Measurements from ENCODE around the gene CHD1.

The CHD1 gene

GRCh38 chr5:98847054-98847453, 81.8 kb downstream of the CHD1 start:
- no peak overlapping the region for H3K4me3 ChIP-seq (ENCODE audit: low read length)
- no peak overlapping the region for H3K27ac ChIP-seq (ENCODE audit: low read depth, low read length)
- H3K36me3 ChIP-seq (ENCODE audit: control insufficient read depth, insufficient read depth, low read length): no peaks in the 10 kb centered on the region

DNA sequence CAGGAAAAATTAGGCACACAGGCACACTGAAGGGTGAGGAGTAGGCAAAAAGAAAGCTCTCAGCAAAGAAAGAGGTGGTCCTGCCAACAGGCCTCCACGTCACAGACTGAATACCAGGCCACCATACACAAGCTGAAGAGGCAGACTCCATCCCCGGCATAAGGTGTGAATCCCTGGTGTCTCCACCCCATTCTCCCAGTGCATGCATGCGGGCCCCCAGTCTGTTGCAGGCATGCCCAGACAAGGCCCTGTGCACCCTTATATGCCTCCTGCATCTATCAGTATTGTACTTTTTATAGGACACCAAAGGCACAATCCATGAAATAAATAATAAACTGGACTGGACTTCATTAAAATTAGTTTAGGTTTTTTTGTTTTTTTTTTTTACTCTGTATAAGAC, 82.3 kb downstream of the CHD1 start:
- Histone ChIP-seq H3K27me3 (ENCODE audit: control insufficient read depth, insufficient read depth, low read length) (no peaks in the 10 kb centered on the region), H3K4me1 (ENCODE audit: control insufficient read depth, insufficient read depth, low read length) (no peaks in the 10 kb centered on the region), H3K9ac (ENCODE audit: low read length) (no peak overlapping the region)

More at GRCh38 chr5:98847054-98847453, 81.8 kb downstream of the CHD1 start:
- Histone ChIP-seq H3K27me3 (ENCODE audit: control insufficient read depth, insufficient read depth, low read length) (no peaks in the 10 kb centered on the region), H3K9ac (ENCODE audit: low read length) (no peak overlapping the region), H3K4me1 (ENCODE audit: control insufficient read depth, insufficient read depth, low read length) (no peaks in the 10 kb centered on the region)

GRCh38 chr5:98845878-98846277, 82.9 kb downstream of the CHD1 start:
- Histone ChIP-seq H3K4me3 (ENCODE audit: low read length) (no peak overlapping the region), H3K27ac (ENCODE audit: low read depth, low read length) (no peak overlapping the region), H3K27me3 (ENCODE audit: control insufficient read depth, insufficient read depth, low read length) (no peaks in the 10 kb centered on the region), H3K9ac (ENCODE audit: low read length) (no peak overlapping the region), H3K4me1 (ENCODE audit: control insufficient read depth, insufficient read depth, low read length) (no peaks in the 10 kb centered on the region), H3K36me3 (ENCODE audit: control insufficient read depth, insufficient read depth, low read length) (no peaks in the 10 kb centered on the region)

More for the DNA sequence above, 82.3 kb downstream of the CHD1 start:
- no peak overlapping the region for H3K4me3 ChIP-seq (ENCODE audit: low read length)
- no peaks in the 10 kb centered on the region for H3K36me3 ChIP-seq (ENCODE audit: control insufficient read depth, insufficient read depth, low read length)
- no peak overlapping the region for H3K27ac ChIP-seq (ENCODE audit: low read depth, low read length)

DNA sequence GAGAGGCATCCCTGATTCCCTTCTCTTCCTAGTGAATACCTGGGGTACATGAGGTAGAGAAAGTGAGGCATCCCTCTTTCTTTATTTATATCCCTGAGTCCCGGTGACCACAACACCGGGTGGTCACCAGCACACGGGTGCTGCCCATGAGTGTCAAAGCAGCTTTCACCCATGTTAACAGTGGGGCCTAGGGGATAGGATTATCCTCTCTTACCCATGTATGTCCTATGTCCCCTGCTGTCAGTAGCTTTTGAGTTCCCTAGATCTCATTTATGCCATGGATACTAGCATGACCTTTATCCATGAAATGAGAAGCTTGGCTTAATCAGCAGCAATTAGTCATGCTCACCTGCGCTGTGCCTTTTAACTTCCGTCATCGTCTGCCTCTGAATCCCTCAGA, 83.9 kb downstream of the CHD1 start:
- Histone ChIP-seq H3K36me3 (ENCODE audit: control insufficient read depth, insufficient read depth, low read length) (no peaks in the 10 kb centered on the region), H3K4me3 (ENCODE audit: low read length) (no peak overlapping the region), H3K9ac (ENCODE audit: low read length) (no peak overlapping the region), H3K27ac (ENCODE audit: low read depth, low read length) (no peak overlapping the region), H3K4me1 (ENCODE audit: control insufficient read depth, insufficient read depth, low read length) (no peaks in the 10 kb centered on the region), H3K27me3 (ENCODE audit: control insufficient read depth, insufficient read depth, low read length) (no peaks in the 10 kb centered on the region)

DNA sequence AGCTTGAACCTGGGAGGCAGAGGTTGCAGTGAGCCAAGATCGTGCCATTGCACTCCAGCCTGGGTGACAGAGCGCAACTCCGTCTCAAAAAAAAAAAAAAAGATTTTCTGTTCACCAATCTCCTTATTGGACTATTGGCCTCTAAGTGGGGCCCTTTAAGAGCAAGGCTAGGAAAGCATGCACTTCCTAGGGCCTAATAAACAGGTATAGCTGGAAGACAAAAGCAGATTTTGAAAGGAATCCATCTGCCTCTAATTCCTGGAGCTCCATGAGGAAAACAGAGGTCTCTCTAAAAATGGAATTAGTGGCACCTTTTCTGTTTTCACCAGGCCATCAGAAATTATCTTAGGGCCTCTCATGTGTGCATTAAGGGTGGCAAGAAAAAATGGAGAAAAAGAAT, 85.3 kb downstream of the CHD1 start:
- Histone ChIP-seq H3K4me3 (ENCODE audit: low read length) (no peak overlapping the region), H3K36me3 (ENCODE audit: control insufficient read depth, insufficient read depth, low read length) (no peaks in the 10 kb centered on the region), H3K27me3 (ENCODE audit: control insufficient read depth, insufficient read depth, low read length) (no peaks in the 10 kb centered on the region), H3K27ac (ENCODE audit: low read depth, low read length) (no peak overlapping the region), H3K9ac (ENCODE audit: low read length) (no peak overlapping the region), H3K4me1 (ENCODE audit: control insufficient read depth, insufficient read depth, low read length) (no peaks in the 10 kb centered on the region)

GRCh38 chr5:98840946-98841345, 87.9 kb downstream of the CHD1 start:
- Histone ChIP-seq H3K27ac (ENCODE audit: low read depth, low read length) (no peak overlapping the region), H3K4me3 (ENCODE audit: low read length) (no peak overlapping the region), H3K27me3 (ENCODE audit: control insufficient read depth, insufficient read depth, low read length) (no peaks in the 10 kb centered on the region), H3K9ac (ENCODE audit: low read length) (no peak overlapping the region), H3K4me1 (ENCODE audit: control insufficient read depth, insufficient read depth, low read length) (no peaks in the 10 kb centered on the region), H3K36me3 (ENCODE audit: control insufficient read depth, insufficient read depth, low read length) (no peaks in the 10 kb centered on the region)

DNA sequence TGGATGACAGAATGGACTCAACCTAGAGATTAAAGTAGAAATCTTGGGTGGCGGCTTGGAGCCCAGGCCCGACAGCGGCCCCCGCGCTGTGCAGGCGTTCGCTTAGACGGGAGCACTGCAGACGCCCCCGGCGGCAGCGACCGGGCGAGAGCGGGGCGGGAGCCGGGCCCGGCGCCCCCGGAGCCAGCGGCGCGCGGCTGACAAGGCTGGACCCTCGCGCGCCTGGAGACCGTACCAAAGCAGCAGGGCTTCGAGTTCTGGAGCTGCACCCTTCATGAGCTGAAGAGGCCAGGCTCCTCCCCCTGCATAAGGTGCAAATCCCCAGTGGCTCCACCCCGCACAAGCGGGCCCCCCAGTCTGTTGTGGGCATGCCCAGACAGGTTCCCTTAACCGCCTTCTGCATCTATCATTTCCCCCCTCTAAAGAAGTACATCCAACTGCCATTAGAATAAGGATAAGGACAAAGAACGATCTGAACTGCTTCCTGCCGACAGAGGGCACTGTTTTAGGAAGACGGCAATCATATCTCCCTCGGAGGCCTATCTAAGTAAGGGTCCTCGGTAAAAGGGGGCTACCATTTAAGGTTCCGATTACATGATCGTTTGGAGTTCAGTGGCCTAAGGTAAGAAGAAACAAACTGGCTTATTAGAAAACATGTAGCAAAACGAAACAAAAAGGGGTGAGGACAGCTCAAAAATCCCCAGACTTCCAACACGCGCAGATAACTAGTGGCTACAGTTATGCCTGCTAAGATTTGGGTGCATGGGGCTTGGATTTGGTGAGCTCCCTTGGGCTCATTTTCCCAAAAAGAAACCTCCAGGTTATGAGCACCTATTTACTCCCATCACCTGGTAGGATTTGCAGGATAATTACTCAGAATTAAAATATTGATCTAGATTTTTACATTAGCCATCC, 89.1 kb downstream of the CHD1 start:
- Histone ChIP-seq H3K36me3 (ENCODE audit: control insufficient read depth, insufficient read depth, low read length) (no peaks in the 10 kb centered on the region), H3K4me3 (ENCODE audit: low read length) (no peak overlapping the region), H3K4me1 (ENCODE audit: control insufficient read depth, insufficient read depth, low read length) (no peaks in the 10 kb centered on the region), H3K27ac (ENCODE audit: low read depth, low read length) (no peak overlapping the region), H3K9ac (ENCODE audit: low read length) (no peak overlapping the region), H3K27me3 (ENCODE audit: control insufficient read depth, insufficient read depth, low read length) (no peaks in the 10 kb centered on the region)

GRCh38 chr5:98836175-98836574, 92.6 kb downstream of the CHD1 start:
- H3K9ac ChIP-seq (ENCODE audit: low read length): no peak overlapping the region
- no peak overlapping the region for H3K4me3 ChIP-seq (ENCODE audit: low read length)
- no peak overlapping the region for H3K27ac ChIP-seq (ENCODE audit: low read depth, low read length)
- no peaks in the 10 kb centered on the region for H3K36me3 ChIP-seq (ENCODE audit: control insufficient read depth, insufficient read depth, low read length)
- H3K4me1 ChIP-seq (ENCODE audit: control insufficient read depth, insufficient read depth, low read length): no peaks in the 10 kb centered on the region
- no peaks in the 10 kb centered on the region for H3K27me3 ChIP-seq (ENCODE audit: control insufficient read depth, insufficient read depth, low read length)

DNA sequence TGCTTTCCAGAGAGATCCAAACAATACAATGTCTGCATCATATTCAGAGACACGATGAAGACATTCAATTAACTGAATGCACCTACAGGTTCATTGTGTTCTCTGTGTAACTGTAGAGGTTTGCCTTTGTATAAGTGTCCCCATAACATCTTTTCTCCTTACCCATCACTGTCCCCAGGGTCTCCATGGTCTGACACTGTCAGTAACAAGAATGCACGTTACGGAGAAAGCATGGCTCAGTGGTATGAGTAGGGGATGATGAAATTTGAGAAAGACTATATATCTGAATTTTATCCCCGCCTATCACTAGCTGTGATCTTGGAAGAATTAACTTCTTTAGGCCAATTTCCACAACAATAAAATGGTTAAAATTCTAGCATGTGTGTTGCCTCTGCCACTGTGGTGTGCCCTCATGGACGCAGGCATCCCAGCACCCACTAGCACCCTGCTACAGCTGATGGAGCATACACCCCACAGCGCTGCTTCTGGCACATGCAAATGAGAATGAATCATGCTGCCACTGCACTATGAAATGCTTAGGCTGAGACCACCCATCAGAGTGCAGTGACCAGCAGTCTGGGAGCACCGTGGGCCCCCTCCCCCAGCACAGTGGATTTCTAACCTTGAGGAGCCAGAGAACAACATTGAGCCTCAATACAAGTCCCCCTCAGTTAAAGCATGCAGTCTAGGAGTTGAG, 101.1 kb downstream of the CHD1 start:
- Histone ChIP-seq H3K27ac (ENCODE audit: low read depth, low read length) (no peak overlapping the region), H3K9ac (ENCODE audit: low read length) (no peak overlapping the region), H3K27me3 (ENCODE audit: control insufficient read depth, insufficient read depth, low read length) (no peaks in the 10 kb centered on the region), H3K4me1 (ENCODE audit: control insufficient read depth, insufficient read depth, low read length) (no peaks in the 10 kb centered on the region), H3K36me3 (ENCODE audit: control insufficient read depth, insufficient read depth, low read length) (no peaks in the 10 kb centered on the region), H3K4me3 (ENCODE audit: low read length) (no peak overlapping the region)

- no peak overlapping the region for H3K9ac ChIP-seq (ENCODE audit: low read length)
- H3K4me3 ChIP-seq (ENCODE audit: low read length): no peak overlapping the region
- no peaks in the 10 kb centered on the region for H3K4me1 ChIP-seq (ENCODE audit: control insufficient read depth, insufficient read depth, low read length)
- no peaks in the 10 kb centered on the region for H3K36me3 ChIP-seq (ENCODE audit: control insufficient read depth, insufficient read depth, low read length)
- H3K27me3 ChIP-seq (ENCODE audit: control insufficient read depth, insufficient read depth, low read length): no peaks in the 10 kb centered on the region
- H3K27ac ChIP-seq (ENCODE audit: low read depth, low read length): no peak overlapping the region
Measured at GRCh38 chr5:98827161-98827560, 101.6 kb downstream of the CHD1 start.

DNA sequence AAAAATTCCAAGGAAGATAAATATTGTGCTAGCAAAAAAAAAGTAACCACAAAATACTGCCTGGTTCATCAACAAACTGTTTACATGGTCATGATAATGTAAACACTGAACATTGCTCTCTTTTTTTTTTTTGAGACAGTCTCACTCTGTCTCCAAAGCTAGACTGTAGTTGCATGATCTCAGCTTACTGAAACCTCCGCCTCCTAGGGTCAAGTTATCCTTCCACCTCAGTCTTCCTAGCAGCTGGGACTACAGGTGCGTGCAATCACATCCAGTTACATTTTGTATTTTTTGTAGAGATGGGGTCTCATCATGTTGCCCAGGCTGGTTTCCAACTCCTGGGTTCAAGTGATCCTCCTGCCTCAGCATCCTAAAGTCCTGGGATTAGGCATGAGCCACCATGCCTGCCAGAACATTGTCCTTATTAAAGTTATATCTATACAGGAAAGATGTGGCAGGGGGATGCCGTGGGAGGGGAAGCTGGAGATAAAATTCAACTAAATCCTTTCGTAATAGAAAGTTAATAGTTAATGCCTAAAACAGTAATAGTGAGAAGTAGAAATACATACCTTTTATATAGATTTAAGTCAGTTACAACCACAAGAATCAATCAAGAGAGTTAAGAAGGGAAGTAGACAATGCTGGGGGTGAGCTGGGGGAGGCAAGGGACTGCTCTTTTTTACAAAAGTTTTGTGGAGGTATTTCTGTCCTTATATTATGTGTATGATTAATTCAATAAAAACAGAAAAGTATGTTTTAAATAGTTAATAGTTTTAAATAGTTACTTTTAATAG, 103.0 kb downstream of the CHD1 start:
- Histone ChIP-seq H3K27me3 (ENCODE audit: control insufficient read depth, insufficient read depth, low read length) (no peaks in the 10 kb centered on the region), H3K4me3 (ENCODE audit: low read length) (no peak overlapping the region), H3K36me3 (ENCODE audit: control insufficient read depth, insufficient read depth, low read length) (no peaks in the 10 kb centered on the region), H3K4me1 (ENCODE audit: control insufficient read depth, insufficient read depth, low read length) (no peaks in the 10 kb centered on the region), H3K27ac (ENCODE audit: low read depth, low read length) (no peak overlapping the region), H3K9ac (ENCODE audit: low read length) (no peak overlapping the region)

DNA sequence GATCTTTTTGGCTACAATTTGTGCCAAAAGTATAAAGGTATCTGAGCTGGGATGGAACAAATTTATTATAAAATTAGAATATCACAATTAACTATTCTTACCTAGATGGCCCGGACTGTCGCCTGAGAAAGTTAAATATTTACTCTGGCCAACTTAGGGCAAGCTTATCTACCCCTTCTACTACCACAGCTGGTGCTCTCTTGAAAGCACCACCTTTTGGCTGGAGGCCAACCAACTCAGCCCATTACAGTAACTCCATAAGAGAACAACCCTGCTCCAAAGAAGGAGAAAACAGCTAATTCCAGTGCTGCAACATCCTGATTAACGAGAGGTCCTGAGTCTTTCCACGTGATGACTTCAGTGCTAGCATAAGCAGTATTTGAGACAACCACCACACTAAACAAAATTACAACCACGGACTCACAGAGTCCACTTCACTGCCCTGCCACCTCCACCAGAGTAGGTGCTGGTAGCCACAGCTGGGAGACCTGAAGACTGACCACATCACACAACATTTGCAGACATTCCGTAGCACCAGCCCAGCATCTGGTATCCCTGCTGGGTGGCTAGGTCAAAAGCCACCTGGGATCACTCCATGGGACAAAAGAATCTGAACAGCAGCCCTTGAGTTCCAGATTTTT, 112.1 kb downstream of the CHD1 start:
- Histone ChIP-seq H3K4me3 (ENCODE audit: low read length) (no peak overlapping the region), H3K27me3 (ENCODE audit: control insufficient read depth, insufficient read depth, low read length) (no peaks in the 10 kb centered on the region), H3K9ac (ENCODE audit: low read length) (no peak overlapping the region), H3K27ac (ENCODE audit: low read depth, low read length) (no peak overlapping the region), H3K36me3 (ENCODE audit: control insufficient read depth, insufficient read depth, low read length) (no peaks in the 10 kb centered on the region), H3K4me1 (ENCODE audit: control insufficient read depth, insufficient read depth, low read length) (no peaks in the 10 kb centered on the region)
